ENCODE results near the gene OR2D2. TPM values are rescaled to one million over a fixed set of nuclear protein-coding genes. Genes with fewer than 3 reads are reported as not detected.
"Not testable (repeated sequence)": the region's sequence is repeated elsewhere in the genome, so short reads cannot be mapped to it uniquely, and the experiment has no call there.

The OR2D2 gene
- total RNA-seq, 1 donor from 2014 or later, result 1.4 TPM

DNA sequence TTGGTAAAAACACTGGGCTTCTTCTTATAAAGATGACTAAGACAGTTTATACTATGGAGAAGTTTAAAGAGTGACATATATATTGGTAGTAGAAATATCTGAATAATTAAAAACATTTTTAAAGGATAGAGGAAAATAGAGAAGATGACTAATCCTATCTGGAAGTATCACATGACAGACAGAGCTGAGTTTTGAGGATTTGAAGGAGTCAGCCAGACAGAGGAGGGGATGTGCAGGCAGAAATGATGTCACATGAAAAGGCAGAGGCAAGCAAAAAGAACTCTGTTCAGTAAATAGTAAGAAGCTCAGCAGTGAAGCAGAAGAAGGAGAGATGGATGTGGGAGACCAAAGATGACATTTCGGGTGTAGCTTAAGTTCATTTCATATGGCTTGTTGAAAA is 27.9 kb downstream of the OR2D2 start:
- Mint-ChIP-seq H3K4me3 (ENCODE audit: low read depth) (no peak overlapping the region), H3K27ac (no peak overlapping the region), H3K36me3 (ENCODE audit: low read depth) (no peaks in the 10 kb centered on the region), H3K4me1 (ENCODE audit: low read depth) (no peaks in the 10 kb centered on the region), H3K27me3 (ENCODE audit: low read depth) (peaks cover 9% of the 10 kb centered on the region), H3K9me3 (peaks cover 6% of the 10 kb centered on the region)
- DNase-seq (ENCODE audit: low spot score), result no peak
- intact Hi-C loops (cut with micrococcal nuclease), result no loop called here

DNA sequence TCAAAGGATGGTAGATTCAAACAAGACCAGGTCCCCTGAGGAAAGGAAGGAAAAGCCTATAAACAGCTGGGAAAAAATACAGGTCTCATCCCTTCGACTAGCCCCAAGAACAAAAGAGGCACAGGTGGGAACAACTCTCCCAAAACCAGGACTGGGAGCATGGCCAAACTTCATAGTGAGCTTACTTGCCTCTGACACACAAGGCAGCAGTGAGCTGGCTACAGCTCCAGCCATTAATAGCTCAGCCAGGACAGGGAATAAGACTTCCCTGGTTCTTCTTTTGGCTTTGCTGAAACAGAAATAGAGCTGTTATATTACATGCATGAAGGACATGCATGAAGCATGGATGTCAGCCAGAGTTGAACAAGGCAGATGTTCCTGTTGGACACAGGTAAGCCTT is 29.3 kb downstream of the OR2D2 start, which contains the start of gene OR10A2:
Gene OR10A2 (plus strand): TSS at position 97 of the 400 bp plus-strand sequence. CDS start 6,698 bp downstream, outside the sequence.
- H3K4me1 Mint-ChIP-seq (ENCODE audit: low read depth), result no peaks in the 10 kb centered on the region
- no peak within 1 kb of the TSS for H3K4me3 Mint-ChIP-seq (ENCODE audit: low read depth)
- peaks cover 10% of the 10 kb centered on the region for H3K27me3 Mint-ChIP-seq (ENCODE audit: low read depth)
- peaks cover 7% of the 10 kb centered on the region for H3K9me3 Mint-ChIP-seq
- H3K36me3 Mint-ChIP-seq (ENCODE audit: low read depth), result no peaks in the 10 kb centered on the region
- intact Hi-C loops (cut with micrococcal nuclease), result no loop called here
- no peak for DNase-seq (ENCODE audit: low spot score)
- no peak within 1 kb of the TSS for H3K27ac Mint-ChIP-seq

DNA sequence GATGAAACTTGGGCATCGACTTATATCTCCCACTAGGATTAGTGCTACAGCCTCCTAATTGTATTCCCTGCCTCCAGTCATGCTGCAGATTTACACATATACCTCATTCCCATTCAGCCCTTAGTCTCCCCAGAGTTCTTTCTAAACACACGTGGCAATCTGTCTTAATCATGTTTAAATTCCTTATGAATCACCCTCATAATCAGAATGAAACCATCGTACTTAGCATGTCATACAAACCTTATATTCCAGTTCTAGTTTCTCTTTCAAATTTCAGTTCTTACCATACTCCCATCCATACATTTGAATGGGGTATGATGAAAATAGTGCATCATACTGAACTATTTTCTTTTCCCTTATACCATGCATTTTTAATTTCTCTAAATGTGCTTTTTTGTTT is 35.4 kb downstream of the OR2D2 start:
- peaks cover 28% of the 10 kb centered on the region for H3K9me3 Mint-ChIP-seq
- DNase-seq (ENCODE audit: low spot score), result no peak
- peaks cover 12% of the 10 kb centered on the region for H3K4me1 Mint-ChIP-seq (ENCODE audit: low read depth)
- H3K27me3 Mint-ChIP-seq (ENCODE audit: low read depth), result peaks cover 3% of the 10 kb centered on the region
- no peak overlapping the region for H3K27ac Mint-ChIP-seq
- H3K4me3 Mint-ChIP-seq (ENCODE audit: low read depth), result no peak overlapping the region
- intact Hi-C loops (cut with micrococcal nuclease), result loop anchor here (1.0 to 5.0 kb wide), 3 partner anchors 16 to 115 kb away; no protein-coding TSS in a partner anchor
- peaks cover 4% of the 10 kb centered on the region for H3K36me3 Mint-ChIP-seq (ENCODE audit: low read depth)

DNA sequence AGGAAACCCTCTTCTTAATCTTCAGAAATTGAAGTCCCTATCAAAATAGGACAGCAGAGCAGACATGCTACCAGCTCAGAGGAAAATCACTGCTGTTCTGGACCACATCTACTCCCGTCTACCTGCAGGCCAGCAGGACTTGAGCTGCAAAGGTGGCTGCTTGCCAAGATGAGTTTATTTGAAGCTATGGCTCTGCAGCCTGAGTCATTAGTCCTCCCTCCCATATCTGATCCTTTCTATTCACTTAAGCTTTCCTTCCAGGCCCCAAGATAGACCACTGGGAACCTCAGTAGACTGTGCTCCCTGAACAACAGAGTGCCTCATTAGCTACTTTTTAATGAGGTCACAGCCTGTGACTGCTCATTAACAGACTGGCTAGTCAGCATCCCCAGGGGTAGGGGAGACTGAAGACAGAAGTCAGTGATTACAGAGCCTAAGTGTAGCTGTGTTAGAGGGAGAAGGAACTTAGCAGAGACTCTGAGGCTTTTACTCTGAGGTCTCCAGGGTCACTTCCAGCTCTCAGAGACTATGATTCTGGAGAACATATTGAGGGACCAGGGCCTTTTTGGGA is 36.2 kb downstream of the OR2D2 start:
- intact Hi-C loops (cut with micrococcal nuclease), result loop anchor here (5.0 kb wide), 1 partner anchor 114 kb away; no protein-coding TSS in a partner anchor
- no peak overlapping the region for H3K4me3 Mint-ChIP-seq (ENCODE audit: low read depth)
- H3K4me1 Mint-ChIP-seq (ENCODE audit: low read depth), result peaks cover 12% of the 10 kb centered on the region
- peaks cover 3% of the 10 kb centered on the region for H3K27me3 Mint-ChIP-seq (ENCODE audit: low read depth)
- H3K36me3 Mint-ChIP-seq (ENCODE audit: low read depth), result peaks cover 4% of the 10 kb centered on the region
- no peak for DNase-seq (ENCODE audit: low spot score)
- peaks cover 33% of the 10 kb centered on the region for H3K9me3 Mint-ChIP-seq
- no peak overlapping the region for H3K27ac Mint-ChIP-seq

DNA sequence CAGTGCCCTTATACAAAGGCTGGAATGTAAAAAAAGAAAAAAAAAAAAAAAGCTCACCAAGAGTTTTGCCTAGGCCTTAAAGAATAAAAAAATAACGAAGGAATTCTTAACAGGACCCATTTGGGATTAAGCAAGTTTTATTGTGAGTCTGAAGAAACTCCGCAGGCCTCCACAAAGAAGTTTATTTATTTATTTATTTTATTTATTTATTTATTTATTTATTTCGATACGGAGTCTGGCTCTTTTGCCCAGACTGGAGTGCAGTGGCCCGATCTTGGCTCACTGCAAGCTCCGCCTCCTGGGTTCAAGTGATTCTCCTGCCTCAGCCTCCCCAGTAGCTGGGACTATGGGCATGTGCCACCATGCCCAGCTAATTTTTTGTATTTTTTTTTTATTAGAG is 37.5 kb downstream of the OR2D2 start:
- DNase-seq (ENCODE audit: low spot score); H3K36me3 Mint-ChIP-seq (ENCODE audit: low read depth); H3K27me3 Mint-ChIP-seq (ENCODE audit: low read depth); H3K4me3 Mint-ChIP-seq (ENCODE audit: low read depth); H3K27ac Mint-ChIP-seq: not testable (repeated sequence)
- peaks cover 38% of the 10 kb centered on the region for H3K9me3 Mint-ChIP-seq
- intact Hi-C loops (cut with micrococcal nuclease), result loop anchor here (5.0 kb wide), 1 partner anchor 112 kb away; no protein-coding TSS in a partner anchor
- H3K4me1 Mint-ChIP-seq (ENCODE audit: low read depth), result peaks cover 12% of the 10 kb centered on the region

DNA sequence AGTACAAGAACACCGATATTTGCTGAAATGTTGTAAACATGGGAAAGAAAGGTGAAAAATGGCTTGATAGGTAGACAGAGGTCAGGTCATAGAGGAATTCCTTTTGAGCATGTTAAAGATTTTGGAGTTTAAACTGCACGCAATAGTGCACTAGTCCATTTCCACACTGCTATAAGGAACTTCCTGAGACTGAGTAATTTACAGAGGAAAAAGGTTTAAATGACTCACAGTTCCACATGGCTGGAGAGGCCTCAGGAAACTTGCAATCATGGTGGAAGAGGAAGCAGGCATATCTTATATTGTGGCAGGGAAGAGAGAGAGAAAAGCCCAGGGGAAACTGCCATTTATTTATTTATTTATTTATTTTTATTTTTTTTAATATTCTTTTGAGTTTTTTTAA is 41.8 kb downstream of the OR2D2 start:
- intact Hi-C loops (cut with micrococcal nuclease), result no loop called here
- Mint-ChIP-seq H3K27ac (no peak overlapping the region), H3K4me3 (ENCODE audit: low read depth) (no peak overlapping the region), H3K27me3 (ENCODE audit: low read depth) (peaks cover 1% of the 10 kb centered on the region), H3K4me1 (ENCODE audit: low read depth) (no peaks in the 10 kb centered on the region), H3K9me3 (peaks cover 35% of the 10 kb centered on the region), H3K36me3 (ENCODE audit: low read depth) (peaks cover 4% of the 10 kb centered on the region)
- DNase-seq (ENCODE audit: low spot score), result no peak

DNA sequence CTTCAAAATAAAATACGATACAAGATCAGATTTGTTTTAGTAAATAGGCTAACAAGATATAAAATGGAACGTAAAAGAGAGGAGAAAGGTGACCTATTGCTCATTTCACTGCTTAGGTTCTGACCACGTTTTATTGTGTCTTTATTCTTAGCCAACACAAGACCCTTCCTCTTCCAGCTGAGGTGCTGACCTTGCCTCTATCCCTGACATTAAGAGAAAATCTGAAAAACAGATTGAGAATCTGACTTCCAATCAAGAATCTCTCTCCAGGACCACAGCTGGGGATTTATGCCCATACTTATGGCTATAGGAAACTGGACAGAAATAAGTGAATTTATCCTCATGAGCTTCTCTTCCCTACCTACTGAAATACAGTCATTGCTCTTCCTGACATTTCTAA is 46.9 kb downstream of the OR2D2 start, which contains the start of gene OR10A5:
Gene OR10A5 (plus strand): TSS at position 301 of the 400 bp plus-strand sequence. CDS start 0 bp downstream, at position 301.
- Mint-ChIP-seq H3K9me3 (peaks cover 11% of the 10 kb centered on the region), H3K4me3 (ENCODE audit: low read depth) (no peak within 1 kb of the TSS), H3K27me3 (ENCODE audit: low read depth) (peaks cover 3% of the 10 kb centered on the region), H3K36me3 (ENCODE audit: low read depth) (no peaks in the 10 kb centered on the region), H3K4me1 (ENCODE audit: low read depth) (peaks cover 7% of the 10 kb centered on the region), H3K27ac (no peak within 1 kb of the TSS)
- intact Hi-C loops (cut with micrococcal nuclease), result no loop called here
- DNase-seq (ENCODE audit: low spot score), result no peak

DNA sequence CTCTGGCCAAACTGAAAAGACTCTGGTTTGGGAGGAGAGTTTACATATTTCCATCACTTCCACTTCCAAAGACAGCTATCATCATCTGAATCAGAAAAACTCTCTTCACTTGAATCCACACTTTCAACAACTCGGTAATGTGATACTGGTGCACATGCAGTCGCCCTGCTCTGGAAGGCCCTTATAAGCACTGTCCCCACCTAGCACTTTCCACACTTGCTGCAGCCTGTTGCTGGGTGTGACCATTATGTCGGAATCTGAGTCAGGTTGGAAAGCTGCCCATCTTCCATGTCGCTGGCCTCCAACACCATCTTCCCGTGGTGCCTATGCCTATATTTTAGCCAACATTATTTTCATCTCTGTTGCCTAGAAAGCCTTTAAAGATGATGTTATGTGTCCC is 47.9 kb downstream of the OR2D2 start:
- intact Hi-C loops (cut with micrococcal nuclease), result no loop called here
- Mint-ChIP-seq H3K27ac (no peak overlapping the region), H3K4me1 (ENCODE audit: low read depth) (peaks cover 7% of the 10 kb centered on the region), H3K9me3 (peaks cover 9% of the 10 kb centered on the region), H3K36me3 (ENCODE audit: low read depth) (no peaks in the 10 kb centered on the region), H3K4me3 (ENCODE audit: low read depth) (no peak overlapping the region), H3K27me3 (ENCODE audit: low read depth) (peaks cover 3% of the 10 kb centered on the region)
- no peak for DNase-seq (ENCODE audit: low spot score)

DNA sequence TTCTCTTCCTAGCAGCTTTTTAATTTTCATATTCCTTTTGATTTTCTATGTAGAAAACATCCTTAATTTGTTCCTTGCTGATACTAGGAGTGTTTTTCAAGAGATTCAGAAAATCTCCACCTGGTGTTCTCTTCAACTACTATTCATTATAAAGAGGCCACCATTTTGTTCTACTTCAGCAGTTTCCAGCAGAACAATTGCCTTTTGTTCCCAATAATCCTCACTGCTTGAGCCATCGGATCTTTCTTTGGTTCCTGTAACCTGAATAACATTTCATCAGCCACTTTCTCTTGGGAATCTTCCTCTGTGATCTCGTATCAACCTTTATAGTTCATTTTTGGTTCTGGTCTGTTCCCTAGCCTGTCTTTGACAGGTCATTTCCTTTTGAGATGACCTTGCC is 48.6 kb downstream of the OR2D2 start:
- intact Hi-C loops (cut with micrococcal nuclease), result no loop called here
- Mint-ChIP-seq H3K36me3 (ENCODE audit: low read depth) (no peaks in the 10 kb centered on the region), H3K4me1 (ENCODE audit: low read depth) (peaks cover 7% of the 10 kb centered on the region), H3K4me3 (ENCODE audit: low read depth) (no peak overlapping the region), H3K27ac (no peak overlapping the region), H3K27me3 (ENCODE audit: low read depth) (peaks cover 3% of the 10 kb centered on the region), H3K9me3 (peaks cover 9% of the 10 kb centered on the region)
- DNase-seq (ENCODE audit: low spot score), result no peak

DNA sequence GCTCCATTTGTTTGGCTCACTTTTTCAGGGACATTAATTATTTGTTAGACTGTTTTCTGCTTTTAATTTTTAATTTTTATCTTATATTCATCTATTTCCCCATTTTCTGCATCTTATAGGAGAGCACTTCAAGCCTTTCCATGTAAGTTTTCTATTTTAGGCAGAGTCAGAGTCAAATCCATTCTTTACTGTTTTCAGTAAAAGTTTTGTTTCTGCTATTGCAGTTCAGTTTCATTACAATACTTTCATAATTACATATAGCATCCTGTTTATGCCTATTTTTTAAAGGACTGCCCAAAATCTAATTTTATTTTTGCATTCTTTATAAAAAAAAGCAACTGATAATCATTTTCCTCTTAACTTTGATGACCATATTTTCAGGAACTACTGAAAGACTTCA is 50.6 kb downstream of the OR2D2 start:
- Mint-ChIP-seq H3K27ac (no peak overlapping the region), H3K4me1 (ENCODE audit: low read depth) (peaks cover 7% of the 10 kb centered on the region), H3K9me3 (peaks cover 9% of the 10 kb centered on the region), H3K27me3 (ENCODE audit: low read depth) (peaks cover 3% of the 10 kb centered on the region), H3K36me3 (ENCODE audit: low read depth) (no peaks in the 10 kb centered on the region), H3K4me3 (ENCODE audit: low read depth) (no peak overlapping the region)
- intact Hi-C loops (cut with micrococcal nuclease), result loop anchor here (1.0 kb wide), 1 partner anchor 16 kb away; no protein-coding TSS in a partner anchor
- no peak for DNase-seq (ENCODE audit: low spot score)

Other genes starting within 250 kb of the OR2D2 start
- 0.51 and 0.57 TPM in 2 replicates for gene DCHS1, start 236.7 kb downstream of the OR2D2 start, total RNA-seq
- gene MRPL17, start 209.2 kb downstream of the OR2D2 start, total RNA-seq, result 103 and 108 TPM in 2 replicates
- 0.34 and 0.60 TPM in 2 replicates for gene OR2AG2, start 120.5 kb downstream of the OR2D2 start, total RNA-seq
- gene OR2AG1, start 109.5 kb downstream of the OR2D2 start, total RNA-seq, result not detected in 2 replicates
- gene OR6A2, start 92.8 kb downstream of the OR2D2 start, total RNA-seq, result 0.32 and 0.53 TPM in 2 replicates
- not detected in 2 replicates for gene OR10A5, start 46.8 kb downstream of the OR2D2 start, total RNA-seq
- 0.02 TPM in 1 of 2 replicates, not detected in the other for gene OR10A2, start 29.4 kb downstream of the OR2D2 start, total RNA-seq
- not detected in 2 replicates for gene OR10A4, start 15.9 kb downstream of the OR2D2 start, total RNA-seq
- not detected in 2 replicates for gene OR2D3, start 28.5 kb upstream of the OR2D2 start, total RNA-seq
- gene ZNF215, start 33.9 kb upstream of the OR2D2 start, total RNA-seq, result 5.1 and 6.7 TPM in 2 replicates
- not detected in 2 replicates for gene ZNF214, start 127.8 kb upstream of the OR2D2 start, total RNA-seq
- gene NLRP14, start 128.0 kb upstream of the OR2D2 start, total RNA-seq, result 0.28 and 0.39 TPM in 2 replicates
- 0.09 TPM in 1 of 2 replicates, not detected in the other for gene RBMXL2, start 196.5 kb upstream of the OR2D2 start, total RNA-seq